Fibroblast of lung (primary cell): ENCODE data around the gene C19orf81. TPM values are rescaled to one million over a fixed set of nuclear protein-coding genes. Genes with fewer than 3 reads are reported as not detected.

Source experiments
- DNase-seq, 2 donors: peaks; one replicate each; pipeline versions ENCODE4 v3.0.0 to v3.0.0-alpha.2; 2010; ENCODE audit warnings: low read depth in 2 of 2
- H2AFZ ChIP-seq: 2 replicates; pipeline ENCODE4 v1.5.1; 2012; ENCODE audit warnings: low read length, control low read depth, inconsistent platforms
- H3K27ac ChIP-seq: 2 replicates; pipeline ENCODE4 v1.5.1; 2011; ENCODE audit warnings: low read length, control low read depth; ENCODE audit not compliant: insufficient read depth
- H3K27me3 ChIP-seq: 2 replicates; pipeline ENCODE4 v1.5.1; 2011; ENCODE audit warnings: mild to moderate bottlenecking, low read length; ENCODE audit not compliant: control insufficient read depth, insufficient read depth
- H3K36me3 ChIP-seq: 2 replicates; pipeline ENCODE4 v1.5.1; 2011; ENCODE audit warnings: low read length; ENCODE audit not compliant: control insufficient read depth, insufficient read depth
- H3K4me1 ChIP-seq: 2 replicates; pipeline ENCODE4 v1.5.1; 2011; ENCODE audit warnings: low read length; ENCODE audit not compliant: control insufficient read depth, insufficient read depth; ENCODE audit errors: extremely low read depth
- H3K4me2 ChIP-seq: 2 replicates; pipeline ENCODE4 v1.5.1; 2011; ENCODE audit warnings: low read length, control low read depth; ENCODE audit not compliant: insufficient read depth; ENCODE audit errors: extremely low read depth
- H3K4me3 ChIP-seq, 4 experiments: fragments of 200-600 bp in 1 of 4; sonication (generic) in 1 of 4; replicated peaks in 1 of 4; 2 replicates each; pipeline ENCODE4 v1.5.1; 2011 to 2016; ENCODE audit warnings: low read length in 4 of 4, low read depth in 3 of 4, mild to moderate bottlenecking in 3 of 4, control low read depth in 2 of 4, inconsistent platforms in 1 of 4, mixed read lengths in 1 of 4; ENCODE audit not compliant: insufficient read depth in 1 of 4; ENCODE audit errors: control extremely low read depth in 1 of 4
- H3K79me2 ChIP-seq: 2 replicates; pipeline ENCODE4 v1.5.1; 2012; ENCODE audit warnings: mild to moderate bottlenecking, low read length, inconsistent platforms; ENCODE audit not compliant: control insufficient read depth, insufficient read depth
- H3K9ac ChIP-seq: 2 replicates; pipeline ENCODE4 v1.5.1; 2011; ENCODE audit warnings: mild to moderate bottlenecking, low read length, control low read depth; ENCODE audit not compliant: insufficient read depth
- H3K9me3 ChIP-seq: 2 replicates; pipeline ENCODE4 v1.5.1; 2012; ENCODE audit warnings: low read depth, low read length; ENCODE audit not compliant: control insufficient read depth, insufficient read depth
- H4K20me1 ChIP-seq: 2 replicates; pipeline ENCODE4 v1.5.1; 2011; ENCODE audit warnings: low read length; ENCODE audit not compliant: control insufficient read depth, insufficient read depth; ENCODE audit errors: extremely low read depth
- EZH2 ChIP-seq: IDR thresholded peaks from 2 replicates; pipeline ENCODE4 v1.5.1; 2012; ENCODE audit warnings: low read length, control low read depth, mild to moderate bottlenecking; ENCODE audit errors: missing control alignments
- polyA plus RNA-seq, 2 donors: library from polyadenylated mRNA; depleted of rRNA in 1 of 2; stranded (reverse) in 1 of 2; unstranded in 1 of 2; fragments of >200 nt; gene quantifications; 2 replicates each; pipeline ENCODE4 v1.2.1, GENCODE V29; 2011 to 2012; ENCODE audit warnings: missing spikeins in 1 of 2
- total RNA-seq: library from RNA; depleted of rRNA; stranded (reverse); fragments of >200 nt; gene quantifications from 2 replicates; pipeline ENCODE4 v1.2.1, GENCODE V29; 2014
- TF ChIP-seq, protein P1 (sequence below), 2 donors: IDR thresholded peaks in 1 of 2; conservative IDR thresholded peaks in 1 of 2; 1 replicate in 1 of 2; 2 replicates in 1 of 2; pipeline ENCODE4 v1.5.1; 2011 to 2012; ENCODE audit warnings: low read length in 2 of 2, control low read depth in 1 of 2, inconsistent platforms in 1 of 2, low read depth in 1 of 2, mild to moderate bottlenecking in 1 of 2

The C19orf81 gene
- total and polyA plus RNA-seq, 2 donors (not counting 1 experiment from before 2014, with no cell fraction given): not detected

- H3K4me3 ChIP-seq: no peak overlapping the region
- no peaks in the 10 kb centered on the region for H3K9me3 ChIP-seq
- TF ChIP-seq, protein P1, sequence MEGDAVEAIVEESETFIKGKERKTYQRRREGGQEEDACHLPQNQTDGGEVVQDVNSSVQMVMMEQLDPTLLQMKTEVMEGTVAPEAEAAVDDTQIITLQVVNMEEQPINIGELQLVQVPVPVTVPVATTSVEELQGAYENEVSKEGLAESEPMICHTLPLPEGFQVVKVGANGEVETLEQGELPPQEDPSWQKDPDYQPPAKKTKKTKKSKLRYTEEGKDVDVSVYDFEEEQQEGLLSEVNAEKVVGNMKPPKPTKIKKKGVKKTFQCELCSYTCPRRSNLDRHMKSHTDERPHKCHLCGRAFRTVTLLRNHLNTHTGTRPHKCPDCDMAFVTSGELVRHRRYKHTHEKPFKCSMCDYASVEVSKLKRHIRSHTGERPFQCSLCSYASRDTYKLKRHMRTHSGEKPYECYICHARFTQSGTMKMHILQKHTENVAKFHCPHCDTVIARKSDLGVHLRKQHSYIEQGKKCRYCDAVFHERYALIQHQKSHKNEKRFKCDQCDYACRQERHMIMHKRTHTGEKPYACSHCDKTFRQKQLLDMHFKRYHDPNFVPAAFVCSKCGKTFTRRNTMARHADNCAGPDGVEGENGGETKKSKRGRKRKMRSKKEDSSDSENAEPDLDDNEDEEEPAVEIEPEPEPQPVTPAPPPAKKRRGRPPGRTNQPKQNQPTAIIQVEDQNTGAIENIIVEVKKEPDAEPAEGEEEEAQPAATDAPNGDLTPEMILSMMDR (conservative IDR thresholded peaks at IDR 0.05 in 1 of 2, IDR thresholded peaks at IDR 0.05 in 1 of 2; ENCODE audit: low read depth in 1 of 2, low read length in 2 of 2): no peak
- no peak for TF ChIP-seq EZH2
- no peak overlapping the region for H2AFZ ChIP-seq
- H3K36me3 ChIP-seq: no peaks in the 10 kb centered on the region
- peaks cover 10% of the 10 kb centered on the region for H3K27me3 ChIP-seq
- H3K4me1 ChIP-seq: no peaks in the 10 kb centered on the region
- H3K9ac ChIP-seq: no peak overlapping the region
- H4K20me1 ChIP-seq: no peaks in the 10 kb centered on the region
- no peak overlapping the region for H3K4me2 ChIP-seq
- no peaks in the 10 kb centered on the region for H3K79me2 ChIP-seq
- no peak for DNase-seq
- no peak overlapping the region for H3K27ac ChIP-seq
These were observed 23.9 kb downstream of the C19orf81 start for GRCh38 chr19:50673118-50673517.

DNA sequence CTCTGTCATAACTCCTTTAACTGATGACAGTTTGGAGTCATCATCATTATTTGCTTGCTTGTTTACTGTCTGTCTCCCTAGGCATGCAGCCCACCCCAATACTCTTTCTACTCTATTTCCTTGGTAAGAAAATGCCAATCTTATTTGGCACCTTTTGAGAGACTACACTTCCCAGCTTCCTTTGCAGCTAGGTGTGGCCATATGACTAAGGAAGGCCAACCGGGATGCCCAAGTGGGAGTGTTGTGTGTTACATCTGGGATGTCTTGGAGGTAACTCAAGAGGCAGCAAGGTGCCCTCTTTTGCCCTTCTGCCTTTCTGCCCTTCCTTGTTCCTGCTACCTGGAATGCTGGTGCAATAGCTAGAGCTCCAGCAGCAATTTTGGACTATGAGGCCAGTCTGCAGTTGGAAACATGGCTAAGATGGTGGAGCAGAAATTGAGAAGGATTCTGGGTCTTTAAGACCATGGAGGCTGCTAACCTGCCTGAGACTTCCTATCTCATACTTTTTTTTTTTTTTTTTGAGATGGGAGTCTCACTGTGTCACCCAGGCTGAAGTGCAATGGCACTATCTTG, 27.5 kb downstream of the C19orf81 start:
- no peak for DNase-seq
- Histone ChIP-seq H4K20me1 (no peaks in the 10 kb centered on the region), H3K4me3 (no peak overlapping the region)

DNA sequence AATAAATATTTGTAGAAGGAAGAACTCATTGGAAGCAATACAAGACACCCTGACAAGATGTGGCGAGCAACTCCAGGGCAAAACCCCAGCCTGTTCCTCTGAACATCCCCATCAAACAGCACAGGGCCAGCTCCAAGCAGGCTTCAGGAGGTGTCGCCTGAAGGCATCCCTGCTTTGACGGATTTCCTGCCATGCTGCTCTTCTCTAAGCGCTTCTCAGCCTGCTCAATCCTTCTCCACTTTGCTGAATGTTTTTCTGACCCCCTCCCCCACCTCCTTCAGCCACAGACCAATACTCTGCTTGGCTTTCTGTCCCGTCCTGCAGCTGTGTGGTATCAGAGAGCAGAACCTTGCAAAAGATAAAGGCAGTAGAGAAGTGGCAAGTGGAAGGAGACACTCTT, 28.4 kb downstream of the C19orf81 start:
- Histone ChIP-seq H3K4me2 (no peak overlapping the region), H3K27ac (no peak overlapping the region), H3K79me2 (no peaks in the 10 kb centered on the region), H3K4me1 (no peaks in the 10 kb centered on the region), H3K27me3 (no peaks in the 10 kb centered on the region), H3K9ac (no peak overlapping the region), H3K9me3 (no peaks in the 10 kb centered on the region), H4K20me1 (no peaks in the 10 kb centered on the region), H3K36me3 (no peaks in the 10 kb centered on the region), H2AFZ (no peak overlapping the region), H3K4me3 (no peak overlapping the region)
- no peak for TF ChIP-seq EZH2
- TF ChIP-seq, protein P1 (conservative IDR thresholded peaks at IDR 0.05 in 1 of 2, IDR thresholded peaks at IDR 0.05 in 1 of 2; ENCODE audit: low read depth in 1 of 2, low read length in 2 of 2): no peak
- no peak for DNase-seq

More for the DNA sequence above, 27.5 kb downstream of the C19orf81 start:
- Histone ChIP-seq H3K27me3 (no peaks in the 10 kb centered on the region), H3K27ac (no peak overlapping the region), H3K9me3 (no peaks in the 10 kb centered on the region), H3K9ac (no peak overlapping the region), H3K36me3 (no peaks in the 10 kb centered on the region), H2AFZ (no peak overlapping the region), H3K4me2 (no peak overlapping the region), H3K79me2 (no peaks in the 10 kb centered on the region), H3K4me1 (no peaks in the 10 kb centered on the region)
- TF ChIP-seq, protein P1 (conservative IDR thresholded peaks at IDR 0.05 in 1 of 2, IDR thresholded peaks at IDR 0.05 in 1 of 2; ENCODE audit: low read depth in 1 of 2, low read length in 2 of 2): no peak
- TF ChIP-seq EZH2: no peak
